ENCODE measurements around the gene POU2F2. TPM values are rescaled to one million over a fixed set of nuclear protein-coding genes. Genes with fewer than 3 reads are reported as not detected.

Gene POU2F2
- total RNA-seq, 2 experiments from 2014 or later, result 33.5 to 59.5 TPM

GRCh38 chr19:42093926-42094325 is 38.3 kb downstream of the POU2F2 start:
- TF ChIP-seq EZH2phosphoT487 (IDR thresholded peaks at IDR 0.05; ENCODE audit: borderline replicate concordance, low read depth, low read length) (no peak), CTCF (conservative IDR thresholded peaks at IDR 0.05; ENCODE audit: low read length) (no peak)
- Histone ChIP-seq H3K4me1 (ENCODE audit: insufficient read depth, low read length, poor library complexity, severe bottlenecking) (peaks cover 16% of the 10 kb centered on the region), H3K79me2 (ENCODE audit: insufficient read depth, low read depth, low read length) (no peaks in the 10 kb centered on the region), H3K4me3 (ENCODE audit: low read depth, low read length, poor library complexity, severe bottlenecking) (no peak overlapping the region), H2AFZ (ENCODE audit: low read length) (no peak overlapping the region), H3K9me2 (ENCODE audit: insufficient read depth, low read length) (no peaks in the 10 kb centered on the region), H3K9me3 (ENCODE audit: low read length) (no peaks in the 10 kb centered on the region), H3K36me3 (ENCODE audit: insufficient read depth, low read length) (peaks cover 90% of the 10 kb centered on the region), H3K4me2 (ENCODE audit: low read length) (no peak overlapping the region), H3K27ac (ENCODE audit: low read depth, low read length, poor library complexity, severe bottlenecking) (no peak overlapping the region), H4K20me1 (ENCODE audit: insufficient read depth, low read length) (no peaks in the 10 kb centered on the region)
- POLR2A ChIA-PET, result interaction anchor here (0.6 kb wide), 1 partner anchor 70 kb away, joined by 4 read pairs; no protein-coding TSS in a partner anchor
- intact Hi-C loops (cut with micrococcal nuclease; ENCODE audit: unreplicated experiment), result no loop called here
- CTCF ChIA-PET (ENCODE audit: unreplicated experiment), result interaction anchor here (1.1 kb wide), 1 partner anchor 11 kb away, joined by 3 read pairs; no protein-coding TSS in a partner anchor
- BruUV-seq (replicated peaks), result no TSS peak
- no peak for DNase-seq (ENCODE audit: low spot score)

- intact Hi-C loops (cut with micrococcal nuclease; ENCODE audit: unreplicated experiment), result no loop called here
Observed at GRCh38 chr19:42093505-42093904, 38.7 kb downstream of the POU2F2 start.

More at GRCh38 chr19:42093505-42093904, 38.7 kb downstream of the POU2F2 start:
- H3K9me2 ChIP-seq (ENCODE audit: insufficient read depth, low read length), result no peaks in the 10 kb centered on the region
- DNase-seq (ENCODE audit: low spot score), result no peak
- no peak overlapping the region for H3K27ac ChIP-seq (ENCODE audit: low read depth, low read length, poor library complexity, severe bottlenecking)
- no peaks in the 10 kb centered on the region for H3K79me2 ChIP-seq (ENCODE audit: insufficient read depth, low read depth, low read length)
- no peak overlapping the region for H2AFZ ChIP-seq (ENCODE audit: low read length)
- ChIA-PET POLR2A (no interaction called here), CTCF (ENCODE audit: unreplicated experiment) (no interaction called here)
- H4K20me1 ChIP-seq (ENCODE audit: insufficient read depth, low read length), result no peaks in the 10 kb centered on the region
- H3K4me3 ChIP-seq (ENCODE audit: low read depth, low read length, poor library complexity, severe bottlenecking), result no peak overlapping the region
- peaks cover 86% of the 10 kb centered on the region for H3K36me3 ChIP-seq (ENCODE audit: insufficient read depth, low read length)
- H3K4me2 ChIP-seq (ENCODE audit: low read length), result no peak overlapping the region
- BruUV-seq (replicated peaks), result no TSS peak
- no peaks in the 10 kb centered on the region for H3K9me3 ChIP-seq (ENCODE audit: low read length)
- peaks cover 20% of the 10 kb centered on the region for H3K4me1 ChIP-seq (ENCODE audit: insufficient read depth, low read length, poor library complexity, severe bottlenecking)
- no peak for TF ChIP-seq CTCF (conservative IDR thresholded peaks at IDR 0.05; ENCODE audit: low read length)
- no peak for TF ChIP-seq EZH2phosphoT487 (IDR thresholded peaks at IDR 0.05; ENCODE audit: borderline replicate concordance, low read depth, low read length)

Data from OCI-LY7 (cell line).